Vein endothelial cell (primary cell): ENCODE data around the gene ABCF3. TPM values are rescaled to one million over a fixed set of nuclear protein-coding genes. Genes with fewer than 3 reads are reported as not detected.

Experiments
- small RNA-seq: library from RNA; depleted of rRNA; stranded (forward); fragments of <200 nt; gene quantifications from one replicate; pipeline ENCODE3, GENCODE V24; 2012
- total RNA-seq: library from RNA; depleted of rRNA; stranded (reverse); fragments of >200 nt; gene quantifications from 2 replicates; pipeline ENCODE4 v1.2.3, GENCODE V29; 2012

Gene ABCF3
- total RNA-seq: 31.9 and 40.5 TPM in 2 replicates

DNA sequence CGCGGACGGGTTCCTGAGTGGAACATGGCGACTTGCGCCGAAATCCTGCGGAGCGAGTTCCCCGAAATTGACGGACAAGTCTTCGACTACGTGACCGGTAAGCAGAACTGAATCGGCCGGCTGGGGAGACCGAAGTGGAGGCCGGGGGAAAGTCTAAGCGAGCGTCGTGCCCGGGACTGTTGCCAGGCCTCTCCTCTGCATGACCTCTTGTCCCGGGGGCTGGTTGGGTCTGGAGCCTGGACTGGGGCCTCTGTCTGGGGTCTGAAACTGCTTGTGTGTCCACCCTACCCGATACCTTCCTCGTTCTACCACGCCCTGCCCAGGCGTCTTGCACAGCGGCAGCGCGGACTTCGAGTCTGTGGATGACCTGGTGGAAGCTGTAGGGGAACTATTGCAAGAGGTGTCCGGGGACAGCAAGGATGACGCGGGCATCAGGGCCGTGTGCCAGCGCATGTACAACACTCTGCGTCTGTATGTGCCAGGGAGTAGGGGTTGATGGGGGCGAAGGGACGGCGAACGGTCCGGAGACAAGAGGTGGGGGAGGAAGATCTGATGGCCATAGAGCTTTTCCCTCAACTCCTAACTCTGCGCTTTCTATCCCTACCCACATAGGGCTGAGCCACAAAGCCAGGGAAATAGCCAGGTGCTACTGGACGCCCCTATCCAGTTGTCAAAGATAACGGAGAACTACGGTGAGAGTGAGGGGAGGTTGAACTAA lies at the start of gene ABCF3:
ABCF3 (plus strand) TSS at position 16 of the 718 bp plus-strand sequence; CDS start at position 25, 9 bp downstream.

DNA sequence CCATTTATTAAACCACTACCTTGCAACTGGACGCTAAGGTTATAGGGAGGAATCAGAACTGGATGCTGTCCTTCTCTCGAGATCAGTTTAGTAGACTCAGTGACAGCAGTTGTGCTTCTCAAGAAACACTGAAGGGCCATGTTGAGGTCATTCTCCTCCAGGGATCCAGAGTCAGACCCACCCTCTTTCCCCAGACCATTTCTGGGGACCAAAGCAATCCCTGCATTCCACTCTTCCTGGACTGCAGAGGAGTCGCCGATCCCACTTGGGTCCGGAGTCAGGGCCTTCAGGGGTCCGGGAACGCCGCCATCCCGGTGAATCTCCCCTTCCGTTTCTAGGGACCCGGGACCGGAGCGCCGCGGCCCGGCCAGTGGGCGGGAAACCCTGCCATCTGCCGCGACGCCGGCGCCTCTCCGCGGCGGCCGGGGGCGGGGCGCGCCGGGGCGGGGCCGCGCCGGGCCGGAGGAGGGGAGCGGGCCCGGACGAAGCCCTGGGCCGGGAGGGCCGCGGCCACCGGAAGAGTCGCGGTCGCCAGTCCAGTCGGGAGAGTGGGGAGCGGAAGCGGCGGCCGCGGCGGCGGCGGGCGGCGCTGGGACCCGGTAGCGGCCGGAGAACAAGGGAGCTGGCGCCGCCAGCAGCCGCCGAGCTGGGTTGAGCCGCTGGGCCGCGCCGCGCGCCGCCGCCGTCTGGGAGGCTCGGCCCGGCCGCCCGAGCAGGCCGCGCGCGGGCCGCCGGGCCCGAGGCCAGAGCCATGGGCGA lies 30.9 kb upstream of the ABCF3 start, which contains the start of gene DVL3:
DVL3 (plus strand) TSS at position 493 of the 759 bp plus-strand sequence; CDS start at position 752, 259 bp downstream.

GRCh38 chr3:184174646-184175492 lies 11.1 kb upstream of the ABCF3 start, which contains the start of gene AP2M1:
Gene AP2M1, plus strand, starts transcription at chr3:184174855. Its CDS starts 2,139 bp downstream, at chr3:184176994.

GRCh38 chr3:184229394-184230080 lies 43.5 kb downstream of the ABCF3 start, which contains the start of gene VWA5B2:
Gene VWA5B2, plus strand, starts transcription at chr3:184229585. Its CDS starts 944 bp downstream, at chr3:184230529.

Small RNA genes lying within 50 kb of the gene (small RNA-seq; reads per million reads assigned to genes)
- gene MIR1224: not detected

Other genes starting within 250 kb of the ABCF3 start
- 13.7 and 14.6 TPM in 2 replicates for gene ABCC5, start 168.3 kb upstream of the ABCF3 start, total RNA-seq
- gene HTR3D, start 154.5 kb upstream of the ABCF3 start, total RNA-seq: not detected in 2 replicates
- gene HTR3C, start 133.2 kb upstream of the ABCF3 start, total RNA-seq: not detected in 2 replicates
- gene HTR3E, start 89.1 kb upstream of the ABCF3 start, total RNA-seq: not detected in 2 replicates
- 40.2 and 40.5 TPM in 2 replicates for gene EIF2B5, start 50.8 kb upstream of the ABCF3 start, total RNA-seq
- 31.6 and 34.0 TPM in 2 replicates for gene DVL3, start 30.8 kb upstream of the ABCF3 start, total RNA-seq
- 389 and 410 TPM in 2 replicates for gene AP2M1, start 11.3 kb upstream of the ABCF3 start, total RNA-seq
- under 0.01 and 0.10 TPM in 2 replicates for gene VWA5B2, start 43.4 kb downstream of the ABCF3 start, total RNA-seq
- gene ALG3, start 62.8 kb downstream of the ABCF3 start, total RNA-seq: 30.5 and 40.5 TPM in 2 replicates
- 3.3 and 6.2 TPM in 2 replicates for gene EEF1AKMT4, start 63.5 kb downstream of the ABCF3 start, total RNA-seq
- gene CAMK2N2, start 75.4 kb downstream of the ABCF3 start, total RNA-seq: not detected in 2 replicates
- gene ECE2, start 89.8 kb downstream of the ABCF3 start, total RNA-seq: not detected in 2 replicates
- 463 and 575 TPM in 2 replicates for gene PSMD2, start 113.0 kb downstream of the ABCF3 start, total RNA-seq
- 309 and 376 TPM in 2 replicates for gene EIF4G1, start 128.4 kb downstream of the ABCF3 start, total RNA-seq
- 26.9 and 28.7 TPM in 2 replicates for gene FAM131A, start 151.4 kb downstream of the ABCF3 start, total RNA-seq
- 4.4 and 4.6 TPM in 2 replicates for gene CLCN2, start 175.4 kb downstream of the ABCF3 start, total RNA-seq
- 78.7 and 87.9 TPM in 2 replicates for gene POLR2H, start 175.5 kb downstream of the ABCF3 start, total RNA-seq
- not detected in 2 replicates for gene THPO, start 192.0 kb downstream of the ABCF3 start, total RNA-seq
- under 0.01 and 0.19 TPM in 2 replicates for gene CHRD, start 193.9 kb downstream of the ABCF3 start, total RNA-seq